NCI-H460 (cell line): ENCODE data around the gene ASCC1. TPM values are rescaled to one million over a fixed set of nuclear protein-coding genes. Genes with fewer than 3 reads are reported as not detected.

Experiments
- DNase-seq: peaks from one replicate; pipeline ENCODE4 v3.0.0-alpha.2; 2016; ENCODE audit warnings: low read depth; ENCODE audit errors: extremely low read depth
- small RNA-seq, 2 experiments: library from RNA; depleted of rRNA; stranded (forward); fragments of <200 nt; gene quantifications; one replicate each; pipeline ENCODE3, GENCODE V24; 2014
- total RNA-seq: library from RNA; depleted of rRNA; stranded (reverse); fragments of >200 nt; shearing (Covaris generic); gene quantifications from 2 replicates; pipeline ENCODE4 v1.2.3, GENCODE V29; 2014; rRNA removed

ASCC1 gene
- total RNA-seq, 1 experiment from 2014 or later: 59.7 TPM

GRCh38 chr10:72056113-72056512 is 160.0 kb downstream of the ASCC1 start:
- DNase-seq: no peak

GRCh38 chr10:72053690-72054089 is 162.4 kb downstream of the ASCC1 start:
- no peak for DNase-seq

GRCh38 chr10:72050873-72051272 is 165.2 kb downstream of the ASCC1 start:
- no peak for DNase-seq

GRCh38 chr10:72049969-72050781 is 165.9 kb downstream of the ASCC1 start:
- DNase-seq: no peak

- DNase-seq: no peak
Observed at GRCh38 chr10:72049472-72049871, 166.6 kb downstream of the ASCC1 start.

- peak; percentile 93 for DNase-seq
Observed at GRCh38 chr10:72048450-72049124, 167.5 kb downstream of the ASCC1 start.

Small RNAs within 50 kb of the gene (small RNA-seq; reads per million reads assigned to genes)
- gene RF00019 (0 reads per million in 2 experiments), gene RF00340 (0 reads per million in 2 experiments)

Other genes with a start within 250 kb of the ASCC1 start
- 0.47 and 1.1 TPM in 2 replicates for gene SPOCK2, start 127.7 kb downstream of the ASCC1 start, total RNA-seq
- gene ANAPC16, start 264 bp downstream of the ASCC1 start, total RNA-seq: 170 and 182 TPM in 2 replicates
- gene DDIT4, start 57.6 kb upstream of the ASCC1 start, total RNA-seq: 711 and 784 TPM in 2 replicates
- gene DNAJB12, start 138.6 kb upstream of the ASCC1 start, total RNA-seq: 5.4 and 7.0 TPM in 2 replicates